A549 (cell line): ENCODE measurements around the gene JARID2.

Source experiments
- CEBPB ChIP-seq, 2 experiments: fragments of >200 bp in 1 of 2; sonication (Bioruptor Twin) in 1 of 2; formaldehyde crosslinking in 1 of 2; IDR thresholded peaks; 2 replicates each; pipeline ENCODE4 v1.6.1; 2012 to 2016
- NPAS2 ChIP-seq: fragments of 250-450 bp; sonication (Bioruptor Pico); IDR thresholded peaks from 2 replicates; pipeline ENCODE4 v1.8.0; 2022; ENCODE audit warnings: mild to moderate bottlenecking, moderate library complexity, borderline replicate concordance
- POLR2AphosphoS2 ChIP-seq: conservative IDR thresholded peaks from 2 replicates; pipeline ENCODE4 v1.6.1; 2012; ENCODE audit warnings: low read length, improper control_type of control experiment, inconsistent platforms
- RAD21 ChIP-seq, 2 experiments: fragments of >200 bp in 1 of 2; sonication (Bioruptor Twin) in 1 of 2; formaldehyde crosslinking in 1 of 2; IDR thresholded peaks in 1 of 2; conservative IDR thresholded peaks in 1 of 2; 2 replicates in 1 of 2; 3 replicates in 1 of 2; pipeline ENCODE4 v1.6.1; 2012 to 2018; ENCODE audit warnings: inconsistent platforms in 1 of 2
- ZC3H11A ChIP-seq: fragments of 450-650 bp; IDR thresholded peaks from 2 replicates; pipeline ENCODE4 v1.6.1; 2014; ENCODE audit warnings: antibody characterized with exemption, mild to moderate bottlenecking
- TF ChIP-seq, protein P1 (sequence below): fragments of >200 bp; sonication (Bioruptor Twin); formaldehyde crosslinking; IDR thresholded peaks from 3 replicates; pipeline ENCODE4 v1.5.1; 2016
- TF ChIP-seq, protein P2 (sequence below): fragments of 150-350 bp; IDR thresholded peaks from 2 replicates; pipeline ENCODE4 v1.6.1; 2014; ENCODE audit warnings: low read depth, mild to moderate bottlenecking, low read length

DNA sequence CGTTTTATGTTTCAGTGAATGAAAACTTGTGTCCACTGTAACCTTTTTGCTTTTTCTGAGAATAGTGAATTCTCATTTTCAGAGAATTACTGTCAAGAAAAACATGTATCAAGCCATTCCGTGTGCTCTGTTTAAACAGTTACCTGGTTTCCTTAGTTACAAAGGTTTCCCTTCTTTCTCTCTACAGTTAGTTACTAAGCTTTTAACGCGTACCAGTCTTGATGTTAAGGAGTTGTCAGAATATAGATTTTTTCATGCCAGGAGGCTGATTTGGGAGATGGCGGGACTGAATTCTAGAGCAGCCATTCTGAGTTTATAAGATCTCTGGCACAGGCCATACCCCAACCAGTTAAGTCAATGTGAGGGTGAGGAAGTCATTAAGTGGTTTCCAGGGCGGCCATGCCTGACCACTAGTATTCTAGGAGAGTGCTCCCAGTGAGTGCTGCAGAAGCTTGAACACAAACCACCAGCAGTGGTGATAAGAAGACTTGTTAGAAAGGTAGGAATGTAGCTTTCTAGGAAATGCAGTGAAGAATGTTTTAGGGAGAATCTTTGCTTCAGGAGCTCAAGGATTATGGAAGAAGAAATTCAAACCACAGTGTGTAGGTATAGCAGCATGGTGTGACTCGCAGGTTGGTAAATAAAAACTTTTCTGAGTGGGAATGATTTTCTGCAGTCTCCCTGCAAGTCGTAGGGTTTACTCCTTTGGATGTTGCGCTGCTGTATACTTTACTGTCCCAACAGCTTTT, 112.9 kb downstream of the JARID2 start:
- TF ChIP-seq POLR2AphosphoS2 (no peak), RAD21 (conservative IDR thresholded peaks at IDR 0.05 in 1 of 2, IDR thresholded peaks at IDR 0.05 in 1 of 2) (no peak), ZC3H11A (no peak), NPAS2 (CRISPR knock-in tag) (no peak), CEBPB (IDR thresholded peaks at IDR 0.05) (no peak)
- TF ChIP-seq, protein P1, sequence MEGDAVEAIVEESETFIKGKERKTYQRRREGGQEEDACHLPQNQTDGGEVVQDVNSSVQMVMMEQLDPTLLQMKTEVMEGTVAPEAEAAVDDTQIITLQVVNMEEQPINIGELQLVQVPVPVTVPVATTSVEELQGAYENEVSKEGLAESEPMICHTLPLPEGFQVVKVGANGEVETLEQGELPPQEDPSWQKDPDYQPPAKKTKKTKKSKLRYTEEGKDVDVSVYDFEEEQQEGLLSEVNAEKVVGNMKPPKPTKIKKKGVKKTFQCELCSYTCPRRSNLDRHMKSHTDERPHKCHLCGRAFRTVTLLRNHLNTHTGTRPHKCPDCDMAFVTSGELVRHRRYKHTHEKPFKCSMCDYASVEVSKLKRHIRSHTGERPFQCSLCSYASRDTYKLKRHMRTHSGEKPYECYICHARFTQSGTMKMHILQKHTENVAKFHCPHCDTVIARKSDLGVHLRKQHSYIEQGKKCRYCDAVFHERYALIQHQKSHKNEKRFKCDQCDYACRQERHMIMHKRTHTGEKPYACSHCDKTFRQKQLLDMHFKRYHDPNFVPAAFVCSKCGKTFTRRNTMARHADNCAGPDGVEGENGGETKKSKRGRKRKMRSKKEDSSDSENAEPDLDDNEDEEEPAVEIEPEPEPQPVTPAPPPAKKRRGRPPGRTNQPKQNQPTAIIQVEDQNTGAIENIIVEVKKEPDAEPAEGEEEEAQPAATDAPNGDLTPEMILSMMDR: no peak
- TF ChIP-seq, protein P2, sequence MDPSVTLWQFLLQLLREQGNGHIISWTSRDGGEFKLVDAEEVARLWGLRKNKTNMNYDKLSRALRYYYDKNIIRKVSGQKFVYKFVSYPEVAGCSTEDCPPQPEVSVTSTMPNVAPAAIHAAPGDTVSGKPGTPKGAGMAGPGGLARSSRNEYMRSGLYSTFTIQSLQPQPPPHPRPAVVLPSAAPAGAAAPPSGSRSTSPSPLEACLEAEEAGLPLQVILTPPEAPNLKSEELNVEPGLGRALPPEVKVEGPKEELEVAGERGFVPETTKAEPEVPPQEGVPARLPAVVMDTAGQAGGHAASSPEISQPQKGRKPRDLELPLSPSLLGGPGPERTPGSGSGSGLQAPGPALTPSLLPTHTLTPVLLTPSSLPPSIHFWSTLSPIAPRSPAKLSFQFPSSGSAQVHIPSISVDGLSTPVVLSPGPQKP: no peak
